Thoracic aorta (tissue), 2 donors: ENCODE data around the gene TMEM45A. TPM values are rescaled to one million over a fixed set of nuclear protein-coding genes. Genes with fewer than 3 reads are reported as not detected.

Experiments
- ATAC-seq: fragments of 150-250 bp; one replicate; pipeline ENCODE4 v1.8.0; 2017; ENCODE audit warnings: low read depth; ENCODE audit not compliant: insufficient number of reproducible peaks, low FRiP score
- DNase-seq: peaks from one replicate; pipeline ENCODE4 v3.0.0-alpha.2; 2020; ENCODE audit warnings: low spot score
- H3K27ac ChIP-seq, 2 donors: fragments of 200-600 bp; sonication (generic); 1 replicate in 1 of 2; 2 replicates in 1 of 2; pipeline ENCODE4 v1.5.1; 2016; ENCODE audit warnings: mild to moderate bottlenecking in 2 of 2, moderate library complexity in 2 of 2
- H3K27me3 ChIP-seq: fragments of 200-600 bp; sonication (generic); replicated peaks from 2 replicates; pipeline ENCODE4 v1.6.0; 2016; ENCODE audit warnings: mild to moderate bottlenecking; ENCODE audit not compliant: insufficient read depth
- H3K36me3 ChIP-seq: fragments of 200-600 bp; sonication (generic); one replicate; pipeline ENCODE4 v1.5.1; 2016
- H3K4me1 ChIP-seq, 2 donors: fragments of 200-600 bp; sonication (generic); 1 replicate in 1 of 2; 2 replicates in 1 of 2; pipeline versions ENCODE4 v1.5.1 to v1.6.0; 2016; ENCODE audit warnings: low read depth in 2 of 2, mild to moderate bottlenecking in 1 of 2; ENCODE audit not compliant: control insufficient read depth in 1 of 2
- H3K4me3 ChIP-seq: fragments of 200-600 bp; sonication (generic); 2 replicates; pipeline ENCODE4 v1.5.1; 2016; ENCODE audit warnings: mild to moderate bottlenecking
- H3K9me3 ChIP-seq: fragments of 200-600 bp; sonication (generic); 2 replicates; pipeline ENCODE4 v1.5.1; 2016
- CTCF ChIP-seq: fragments of 200-600 bp; sonication (generic); IDR thresholded peaks from one replicate; pipeline ENCODE4 v1.5.1; 2019; ENCODE audit warnings: antibody characterized with exemption
- total RNA-seq, 2 donors: library from RNA; depleted of rRNA; stranded (reverse); fragments of >200 nt; gene quantifications; one replicate each; pipeline versions ENCODE4 v1.1.0 to v1.2.3, GENCODE V29; 2016

Gene TMEM45A
- total RNA-seq, 2 donors from 2014 or later: 21.1 to 26.5 TPM

GRCh38 chr3:100522125-100522524 is 29.7 kb downstream of the TMEM45A start:
- Histone ChIP-seq H3K36me3 (peaks cover 7% of the 10 kb centered on the region), H3K9me3 (no peaks in the 10 kb centered on the region), H3K4me3 (no peak overlapping the region), H3K27me3 (no peaks in the 10 kb centered on the region), H3K4me1 (no peaks in the 10 kb centered on the region), H3K27ac (no peak overlapping the region)
- no peak for TF ChIP-seq CTCF
- ATAC-seq (no peak), DNase-seq (no peak)

DNA sequence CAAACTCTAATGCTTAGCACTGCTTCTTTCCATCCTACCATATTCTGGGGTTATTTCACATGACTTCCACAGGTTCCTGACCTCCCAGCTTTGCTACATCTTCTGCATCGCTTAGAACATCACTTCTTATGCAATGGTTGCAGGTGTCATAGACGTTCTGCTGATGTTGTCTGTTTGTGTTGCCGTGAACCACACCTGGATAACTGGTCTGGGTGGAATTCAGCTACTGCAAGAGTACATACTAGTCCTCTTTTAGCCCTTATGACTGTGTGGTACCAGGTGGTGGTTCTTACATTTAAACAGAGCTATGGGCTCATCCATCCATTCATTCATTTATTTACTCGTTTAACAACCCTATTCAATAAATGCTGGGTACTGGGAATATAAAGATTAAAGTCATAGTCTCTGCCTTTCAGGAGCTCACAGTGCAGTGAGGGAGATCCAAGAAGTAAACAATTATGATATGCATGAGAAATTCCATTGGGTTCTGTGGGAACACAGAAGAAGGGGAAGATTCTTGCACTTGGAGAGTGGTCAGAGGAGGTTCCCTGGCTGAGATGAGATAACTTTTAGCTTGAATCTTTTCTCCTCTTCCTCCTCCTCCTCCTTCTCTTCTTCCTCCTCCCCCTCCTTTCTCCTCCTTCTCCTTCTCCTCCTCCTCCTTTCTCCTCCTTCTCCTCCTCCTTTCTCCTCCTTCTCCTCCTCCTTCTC is 30.8 kb downstream of the TMEM45A start:
- no peak for DNase-seq
- no peak overlapping the region for H3K4me3 ChIP-seq
- ATAC-seq: no peak
- no peak for TF ChIP-seq CTCF
- H3K36me3 ChIP-seq: peaks cover 7% of the 10 kb centered on the region
- H3K27me3 ChIP-seq: no peaks in the 10 kb centered on the region
- no peaks in the 10 kb centered on the region for H3K4me1 ChIP-seq
- H3K27ac ChIP-seq: no peak overlapping the region
- H3K9me3 ChIP-seq: no peaks in the 10 kb centered on the region

DNA sequence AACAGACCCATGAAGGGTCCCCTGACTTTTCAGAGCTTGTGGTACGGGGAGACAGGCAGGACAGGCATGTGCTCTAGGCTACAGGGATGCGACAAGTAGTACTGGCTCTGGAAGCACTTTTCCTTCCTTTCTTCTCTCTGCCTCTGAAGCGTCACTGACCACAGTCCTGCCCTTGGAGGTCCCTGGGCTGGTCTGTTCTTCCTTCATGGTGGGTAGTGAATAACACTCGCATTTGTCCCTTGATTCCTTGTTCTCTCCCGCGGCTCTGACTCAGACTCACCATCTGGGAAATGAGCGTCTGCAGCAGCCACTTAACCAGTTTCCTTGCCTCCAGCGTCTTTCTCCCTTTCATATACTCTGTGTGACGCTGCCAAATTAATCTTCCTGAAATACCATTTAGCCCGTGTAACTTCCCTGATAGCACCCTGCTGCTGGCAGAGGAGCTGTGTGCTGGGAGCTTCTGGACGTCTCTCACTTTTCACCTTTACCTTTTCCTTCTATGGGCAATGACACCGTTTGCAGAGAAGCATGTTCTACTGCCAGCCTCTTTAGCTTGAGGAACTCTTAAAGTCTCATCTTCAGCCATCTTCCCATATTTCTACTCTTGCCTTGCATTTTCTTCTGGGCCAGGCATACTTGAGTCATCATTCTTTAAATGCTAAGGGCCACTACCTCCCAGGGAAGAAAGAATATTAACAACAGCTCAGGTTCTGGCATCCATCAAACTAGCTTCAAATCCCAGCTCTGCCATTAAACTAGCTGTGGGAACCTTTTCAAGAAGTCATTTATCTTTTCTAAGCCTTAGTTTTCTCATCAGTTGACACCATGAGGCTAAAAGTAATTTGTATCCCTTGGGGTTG is 33.6 kb downstream of the TMEM45A start:
- DNase-seq (no peak), ATAC-seq (no peak)
- TF ChIP-seq CTCF: no peak
- Histone ChIP-seq H3K27me3 (no peaks in the 10 kb centered on the region), H3K36me3 (peaks cover 7% of the 10 kb centered on the region), H3K27ac (no peak overlapping the region), H3K4me3 (no peak overlapping the region), H3K4me1 (no peaks in the 10 kb centered on the region), H3K9me3 (no peaks in the 10 kb centered on the region)

DNA sequence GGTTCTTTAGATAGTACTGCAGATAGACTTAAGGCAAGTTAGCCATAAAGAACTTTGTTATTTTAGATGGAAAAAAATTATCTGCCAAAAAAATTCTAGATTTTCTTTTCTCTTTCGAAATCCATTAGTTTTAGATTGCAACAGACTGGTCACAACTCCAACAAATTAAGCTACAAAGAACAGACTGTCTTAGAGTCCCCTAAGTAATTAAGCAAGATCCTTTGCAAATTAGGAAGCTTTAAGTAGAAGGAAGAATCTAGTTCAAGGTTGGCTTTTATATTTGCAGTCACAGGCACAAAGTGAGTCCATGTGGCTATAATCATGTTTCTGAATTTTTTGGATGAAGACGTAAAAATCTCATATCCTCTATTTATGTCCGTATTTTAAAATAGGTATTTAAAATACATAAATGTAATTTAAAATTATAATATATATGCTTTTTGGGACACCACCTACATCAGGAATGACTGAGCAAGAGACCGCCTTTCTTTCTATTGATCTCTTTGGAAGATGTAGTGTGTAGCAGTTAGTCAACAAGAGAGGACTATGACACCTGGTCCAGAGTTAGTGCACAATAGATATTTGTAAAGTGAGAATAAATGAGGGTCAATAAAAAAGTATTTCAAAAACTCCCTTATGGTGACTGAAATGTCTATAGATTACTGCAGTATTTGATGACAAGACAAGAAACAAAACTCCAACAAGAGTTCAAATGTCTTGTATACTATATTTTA is 34.4 kb downstream of the TMEM45A start:
- no peak overlapping the region for H3K4me3 ChIP-seq
- DNase-seq (no peak), ATAC-seq (no peak)
- no peaks in the 10 kb centered on the region for H3K27me3 ChIP-seq
- no peak overlapping the region for H3K27ac ChIP-seq
- no peaks in the 10 kb centered on the region for H3K4me1 ChIP-seq
- no peaks in the 10 kb centered on the region for H3K9me3 ChIP-seq
- no peak for TF ChIP-seq CTCF
- H3K36me3 ChIP-seq: peaks cover 7% of the 10 kb centered on the region

GRCh38 chr3:100527347-100527735 is 34.9 kb downstream of the TMEM45A start:
- no peaks in the 10 kb centered on the region for H3K27me3 ChIP-seq
- H3K9me3 ChIP-seq: no peaks in the 10 kb centered on the region
- H3K36me3 ChIP-seq: peaks cover 1% of the 10 kb centered on the region
- H3K4me1 ChIP-seq: no peaks in the 10 kb centered on the region
- no peak for DNase-seq
- no peak for ATAC-seq
- H3K27ac ChIP-seq: no peak overlapping the region
- TF ChIP-seq CTCF: no peak
- H3K4me3 ChIP-seq: no peak overlapping the region
